ENCODE data around the gene MRPS14. TPM values are rescaled to one million over a fixed set of nuclear protein-coding genes. Genes with fewer than 3 reads are reported as not detected.

The MRPS14 gene
- polyA plus RNA-seq, 1 of the 3 experiments (the other 2 are of a cell fraction), result 18.2 TPM

DNA sequence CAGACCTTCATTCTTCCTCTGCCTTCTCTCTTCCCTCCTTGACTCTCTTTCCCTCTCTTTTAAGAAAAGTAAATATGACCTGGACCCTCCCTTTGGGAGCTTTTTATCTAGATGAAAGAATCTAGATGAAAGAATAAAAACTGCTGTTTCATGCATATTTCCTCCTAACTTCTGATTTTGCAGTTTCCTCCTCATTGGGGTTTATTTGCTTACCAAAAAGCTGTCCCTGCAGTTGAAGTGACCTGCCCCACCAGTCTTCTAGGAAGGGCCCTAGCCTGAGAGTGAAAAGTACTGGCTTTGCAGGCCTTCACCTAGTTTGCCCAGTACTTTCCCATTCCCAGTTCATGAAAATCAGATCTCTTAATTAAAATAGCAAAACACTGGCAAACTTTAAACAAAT, 51.8 kb downstream of the MRPS14 start:
- Histone ChIP-seq H2AFZ (ENCODE audit: low read depth) (no peak overlapping the region; the same call in 1 of the 2 replicates), H3K36me3 (replicated peaks in 1 of 2; ENCODE audit: control insufficient read depth in 1 of 2, insufficient read depth in 2 of 2, low read length in 1 of 2) (no peaks in the 10 kb centered on the region), H4K20me1 (ENCODE audit: insufficient read depth) (no peaks in the 10 kb centered on the region), H3F3A (replicated peaks; ENCODE audit: insufficient read depth) (no peaks in the 10 kb centered on the region), H3K9me3 (no peaks in the 10 kb centered on the region), H3K4me3 (ENCODE audit: low read depth in 2 of 2, low read length in 1 of 2) (no peak overlapping the region), H3K4me2 (no peak overlapping the region), H3K9me2 (no peaks in the 10 kb centered on the region), H3K79me2 (ENCODE audit: insufficient read depth) (no peaks in the 10 kb centered on the region), H3K9ac (no peak overlapping the region), H3K4me1 (ENCODE audit: control insufficient read depth in 1 of 2, insufficient read depth in 2 of 2, low read depth in 1 of 2, low read length in 1 of 2) (peaks cover 2 to 13% of the 10 kb centered on the region in 2 experiments; a peak in 3 of 4 replicates), H3K27ac (ENCODE audit: low read depth in 2 of 2, low read length in 1 of 2) (no peak overlapping the region), H3K27me3 (ENCODE audit: insufficient read depth) (no peaks in the 10 kb centered on the region)
- ChIA-PET CTCF (interaction anchor here (1.2 to 2.4 kb wide), 3 partner anchors 12 to 202 kb away, joined by 3 to 10 read pairs (median 3); no protein-coding TSS in a partner anchor), POLR2A (no interaction called here)
- DNase-seq, result no peak
- TF ChIP-seq RCOR1 (IDR thresholded peaks at IDR 0.05; ENCODE audit: low read length), result no peak
- no peak for TF ChIP-seq ZBTB33 (IDR thresholded peaks at IDR 0.05; ENCODE audit: borderline replicate concordance, low read depth)
- no peak for TF ChIP-seq SMC3 (IDR thresholded peaks at IDR 0.05; ENCODE audit: low read depth, low read length)
- TF ChIP-seq EP300 (IDR thresholded peaks at IDR 0.05; ENCODE audit: borderline replicate concordance in 1 of 2, low read depth in 1 of 2, low read length in 1 of 2), result no peak
- no peak for TF ChIP-seq SIN3A (IDR thresholded peaks at IDR 0.05; ENCODE audit: borderline replicate concordance, low read depth, low read length)

DNA sequence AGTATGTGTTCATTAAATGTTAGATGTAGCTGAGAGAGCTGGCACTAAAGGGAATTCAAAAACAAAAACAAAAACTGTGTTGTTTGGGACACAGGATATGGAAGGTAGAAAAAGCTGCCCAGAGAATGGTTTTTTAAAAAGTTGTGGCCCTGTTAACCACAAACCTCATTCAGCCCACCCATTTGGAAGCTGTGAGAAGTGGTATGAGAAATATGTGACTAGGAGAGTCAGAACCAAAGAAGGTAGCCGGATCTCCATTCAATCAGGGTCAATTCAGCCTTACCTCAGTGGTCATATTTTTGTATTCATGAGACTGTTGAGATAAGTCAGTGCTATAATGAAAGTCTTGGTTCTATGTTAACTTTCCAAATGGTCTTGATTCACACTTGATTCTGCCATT, 53.2 kb downstream of the MRPS14 start:
- no peak for TF ChIP-seq FOXM1 (IDR thresholded peaks at IDR 0.05; ENCODE audit: low read depth)
- no peak for DNase-seq
- H3F3A ChIP-seq (replicated peaks; ENCODE audit: insufficient read depth), result no peaks in the 10 kb centered on the region
- no peaks in the 10 kb centered on the region for H3K79me2 ChIP-seq (ENCODE audit: insufficient read depth)
- ChIA-PET POLR2A (no interaction called here), CTCF (interaction anchor here (2.4 kb wide), 1 partner anchor 13 kb away, joined by 10 read pairs; no protein-coding TSS in a partner anchor)
- H3K36me3 ChIP-seq (replicated peaks in 1 of 2; ENCODE audit: control insufficient read depth in 1 of 2, insufficient read depth in 2 of 2, low read length in 1 of 2), result no peaks in the 10 kb centered on the region
- H3K9ac ChIP-seq, result no peak overlapping the region
- no peaks in the 10 kb centered on the region for H3K27me3 ChIP-seq (ENCODE audit: insufficient read depth)
- H4K20me1 ChIP-seq (ENCODE audit: insufficient read depth), result no peaks in the 10 kb centered on the region
- peaks cover 0 to 7% of the 10 kb centered on the region in 2 experiments; a peak in 2 of 4 replicates for H3K4me1 ChIP-seq (ENCODE audit: control insufficient read depth in 1 of 2, insufficient read depth in 2 of 2, low read depth in 1 of 2, low read length in 1 of 2)
- no peaks in the 10 kb centered on the region for H3K9me3 ChIP-seq
- no peak overlapping the region for H3K4me3 ChIP-seq (ENCODE audit: low read depth in 2 of 2, low read length in 1 of 2)
- WGBS (ENCODE audit: low lambda C conversion rate), result 92% methylated on average over 1 of the region's 1 CpG
- H3K4me2 ChIP-seq, result no peak overlapping the region
- no peak overlapping the region for H2AFZ ChIP-seq (ENCODE audit: low read depth)
- H3K27ac ChIP-seq (ENCODE audit: low read depth in 2 of 2, low read length in 1 of 2), result no peak overlapping the region
- no peaks in the 10 kb centered on the region for H3K9me2 ChIP-seq

DNA sequence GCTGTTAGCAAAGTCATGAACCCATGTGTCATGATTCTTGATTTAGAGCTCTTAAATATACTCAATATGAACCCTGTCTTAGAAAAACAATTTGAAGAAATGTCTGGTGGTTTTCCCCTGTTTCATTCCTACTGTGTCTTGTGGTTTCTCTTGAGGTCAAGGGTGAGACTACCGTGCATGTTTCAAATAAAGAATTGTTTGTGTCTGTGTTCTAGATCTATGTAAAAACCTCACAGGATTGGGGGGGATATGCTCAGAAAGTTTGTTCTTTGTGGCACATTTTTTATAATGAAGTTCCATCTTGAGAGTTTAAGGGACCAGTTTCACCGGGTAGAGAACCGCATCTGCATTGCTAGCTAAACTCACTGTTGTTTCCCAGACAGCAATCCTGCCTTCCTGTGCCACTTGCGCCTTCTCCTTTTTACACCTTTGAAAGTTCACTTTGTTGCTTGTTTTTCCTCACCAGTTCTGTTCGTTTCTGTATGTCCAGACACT, 54.4 kb downstream of the MRPS14 start:
- Histone ChIP-seq H3K4me2 (no peak overlapping the region), H3K9ac (no peak overlapping the region), H3K4me3 (ENCODE audit: low read depth in 2 of 2, low read length in 1 of 2) (no peak overlapping the region), H3K36me3 (replicated peaks in 1 of 2; ENCODE audit: control insufficient read depth in 1 of 2, insufficient read depth in 2 of 2, low read length in 1 of 2) (no peaks in the 10 kb centered on the region), H3K4me1 (ENCODE audit: control insufficient read depth in 1 of 2, insufficient read depth in 2 of 2, low read depth in 1 of 2, low read length in 1 of 2) (peaks cover 0 to 2% of the 10 kb centered on the region in 2 experiments; a peak in 2 of 4 replicates), H3F3A (replicated peaks; ENCODE audit: insufficient read depth) (no peaks in the 10 kb centered on the region), H2AFZ (ENCODE audit: low read depth) (no peak overlapping the region), H3K27ac (ENCODE audit: low read depth in 2 of 2, low read length in 1 of 2) (no peak overlapping the region), H3K9me2 (no peaks in the 10 kb centered on the region), H3K79me2 (ENCODE audit: insufficient read depth) (no peaks in the 10 kb centered on the region), H4K20me1 (ENCODE audit: insufficient read depth) (no peaks in the 10 kb centered on the region), H3K9me3 (no peaks in the 10 kb centered on the region), H3K27me3 (ENCODE audit: insufficient read depth) (no peaks in the 10 kb centered on the region)
- DNase-seq, result no peak
- WGBS (ENCODE audit: low lambda C conversion rate), result 75% methylated on average over 5 of the region's 5 CpGs
- ChIA-PET CTCF (no interaction called here), POLR2A (no interaction called here)
- no peak for TF ChIP-seq SMC3 (IDR thresholded peaks at IDR 0.05; ENCODE audit: low read depth, low read length)
- no peak for TF ChIP-seq FOXM1 (IDR thresholded peaks at IDR 0.05; ENCODE audit: low read depth)
- no peak for TF ChIP-seq POLR2AphosphoS5 (IDR thresholded peaks at IDR 0.05; ENCODE audit: low read depth, low read length)
- no peak for TF ChIP-seq USF1 (IDR thresholded peaks at IDR 0.05; ENCODE audit: borderline replicate concordance, low read depth)
- no peak for TF ChIP-seq CTCF (IDR thresholded peaks at IDR 0.05)
- TF ChIP-seq REST (IDR thresholded peaks at IDR 0.05; ENCODE audit: low read depth, low read length), result no peak
- no peak for TF ChIP-seq NRF1 (IDR thresholded peaks at IDR 0.05; ENCODE audit: low read depth, low read length)
- TF ChIP-seq EZH2phosphoT487 (IDR thresholded peaks at IDR 0.05; ENCODE audit: borderline replicate concordance, low read depth), result no peak
- TF ChIP-seq RFX5 (IDR thresholded peaks at IDR 0.05; ENCODE audit: low read length), result no peak
